HCT116 (cell line): Measurements from ENCODE around the gene EEF1B2. TPM values are rescaled to one million over a fixed set of nuclear protein-coding genes. Genes with fewer than 3 reads are reported as not detected.

Experiments used
- ATAC-seq: fragments of 200-7000 bp; cut with Tn5 transposase; 2 replicates; pipeline ENCODE4 v1.9.1; 2020; ENCODE audit warnings: mild to moderate bottlenecking, moderate library complexity
- BruUV-seq: library from RNA; stranded (reverse); fragments of 400-500 nt; replicated peaks from 2 replicates; lab custom pipeline; 2021; lab: Mats Ljungman, UMichigan
- CTCF ChIA-PET: fragments of 300-600 bp; sonication (Branson Sonifier 250); formaldehyde crosslinking; loops from one replicate; lab custom pipeline; 2021; ENCODE audit warnings: antibody characterized with exemption; lab: Charles Lee
- POLR2A ChIA-PET: fragments of 300-600, 350-600 bp; sonication (Branson Sonifier 250); formaldehyde crosslinking; loops from one replicate; lab custom pipeline; 2021; ENCODE audit warnings: antibody characterized with exemption; lab: Charles Lee
- RAD21 ChIA-PET, 2 experiments: fragments of 300-600 bp; sonication (Branson Sonifier 250); formaldehyde crosslinking; loops; one replicate each; lab custom pipeline; 2023; ENCODE audit warnings: low total read pairs in 2 of 2; ENCODE audit not compliant: uncharacterized antibody in 2 of 2, unreplicated experiment in 2 of 2, low non-redundant PET in 1 of 2; lab: Charles Lee
- DNase-seq: peaks from one replicate; pipeline ENCODE4 v3.0.0-alpha.2; 2010; ENCODE audit warnings: low read depth, low spot score
- H2AFZ ChIP-seq: fragments of 200-600 bp; shearing (Covaris generic), sonication (generic); 2 replicates; pipeline ENCODE4 v1.6.1; 2017; ENCODE audit warnings: low read depth, mixed run types, mixed read lengths, antibody characterized with exemption, low read length; ENCODE audit not compliant: poor library complexity, severe bottlenecking
- H3K27ac ChIP-seq: 2 replicates; pipeline ENCODE4 v1.5.1; 2012; ENCODE audit warnings: low read depth, low read length
- H3K27me3 ChIP-seq: fragments of 200-600 bp; sonication (generic); 2 replicates; pipeline ENCODE4 v1.6.1; 2016; ENCODE audit warnings: mixed run types, low read length, mixed read lengths; ENCODE audit not compliant: insufficient read depth
- H3K36me3 ChIP-seq, 2 experiments: fragments of 200-500 bp in 1 of 2; fragments of 200-600 bp in 1 of 2; sonication (Bioruptor generic) in 1 of 2; sonication (generic) in 1 of 2; 2 replicates each; pipeline versions ENCODE4 v1.5.1 to v1.6.1; 2014 to 2016; ENCODE audit warnings: low read length in 2 of 2, inconsistent platforms in 1 of 2, mixed read lengths in 1 of 2, mixed run types in 1 of 2; ENCODE audit not compliant: insufficient read depth in 2 of 2, control insufficient read depth in 1 of 2
- H3K4me1 ChIP-seq, 2 experiments: fragments of 200-600 bp in 1 of 2; sonication (generic) in 1 of 2; 2 replicates each; pipeline versions ENCODE4 v1.5.1 to v1.6.1; 2012 to 2017; ENCODE audit warnings: low read length in 2 of 2, inconsistent platforms in 1 of 2, mild to moderate bottlenecking in 1 of 2, mixed read lengths in 1 of 2, mixed run types in 1 of 2, moderate library complexity in 1 of 2; ENCODE audit not compliant: insufficient read depth in 2 of 2, control insufficient read depth in 1 of 2
- H3K4me2 ChIP-seq: fragments of 200-600 bp; sonication (generic); 2 replicates; pipeline ENCODE4 v1.6.1; 2017; ENCODE audit warnings: mixed run types, low read length, mixed read lengths
- H3K4me3 ChIP-seq, 2 experiments: fragments of 200-600 bp in 1 of 2; sonication (generic) in 1 of 2; replicated peaks in 1 of 2; 2 replicates each; pipeline ENCODE4 v1.5.1; 2011 to 2016; ENCODE audit warnings: low read length in 2 of 2, control low read depth in 1 of 2, low read depth in 1 of 2, mild to moderate bottlenecking in 1 of 2, mixed read lengths in 1 of 2, mixed run types in 1 of 2
- H3K79me2 ChIP-seq: fragments of 200-600 bp; sonication (generic); 2 replicates; pipeline ENCODE4 v1.6.1; 2017; ENCODE audit warnings: mild to moderate bottlenecking, mixed run types, low read length, moderate library complexity, mixed read lengths; ENCODE audit not compliant: insufficient read depth
- H3K9ac ChIP-seq: fragments of 200-600 bp; sonication (generic); 2 replicates; pipeline ENCODE4 v1.6.1; 2016; ENCODE audit warnings: low read length, mixed read lengths
- H3K9me2 ChIP-seq: fragments of 200-600 bp; sonication (generic), shearing (Covaris generic); 2 replicates; pipeline ENCODE4 v1.6.1; 2017; ENCODE audit warnings: mixed run types, mild to moderate bottlenecking, moderate library complexity; ENCODE audit not compliant: insufficient read depth
- H3K9me3 ChIP-seq, 2 experiments: fragments of 200-500 bp in 1 of 2; fragments of 200-600 bp in 1 of 2; sonication (Bioruptor generic) in 1 of 2; sonication (generic) in 1 of 2; 2 replicates each; pipeline ENCODE4 v1.6.1; 2014 to 2017; ENCODE audit warnings: low read length in 2 of 2, mixed read lengths in 2 of 2, inconsistent platforms in 1 of 2, low read depth in 1 of 2, mild to moderate bottlenecking in 1 of 2, mixed run types in 1 of 2, moderate library complexity in 1 of 2; ENCODE audit not compliant: control insufficient read depth in 1 of 2, insufficient read depth in 1 of 2
- H4K20me1 ChIP-seq: fragments of 200-600 bp; sonication (generic), shearing (Covaris generic); 2 replicates; pipeline ENCODE4 v1.6.1; 2017; ENCODE audit warnings: mixed run types, mild to moderate bottlenecking, moderate library complexity; ENCODE audit not compliant: insufficient read depth
- EZH2 ChIP-seq: fragments of 200-600 bp; sonication (generic); IDR thresholded peaks from 2 replicates; pipeline ENCODE4 v1.6.1; 2017; ENCODE audit warnings: antibody characterized with exemption, mixed run types
- JUND ChIP-seq: IDR thresholded peaks from 2 replicates; pipeline ENCODE4 v1.6.1; 2012
- REST ChIP-seq: IDR thresholded peaks from 2 replicates; pipeline ENCODE4 v1.6.1; 2012; ENCODE audit warnings: low read depth
- intact Hi-C: fragments of 100-400 bp; cut with micrococcal nuclease; formaldehyde crosslinking; loops from 2 replicates; pipeline ENCODE4 v1.10.0; 2022
- total RNA-seq: library from RNA; stranded (reverse); gene quantifications from one replicate; pipeline ENCODE4 v1.2.1, GENCODE V29; 2021; ENCODE audit not compliant: unreplicated experiment
- TF ChIP-seq, protein P1 (sequence below), 3 experiments: fragments of 200-600 bp in 1 of 3; sonication (generic) in 1 of 3; IDR thresholded peaks in 2 of 3; conservative IDR thresholded peaks in 1 of 3; 2 replicates each; pipeline ENCODE4 v1.5.1; 2012 to 2017; ENCODE audit warnings: low read depth in 2 of 3, low read length in 2 of 3, antibody characterized with exemption in 1 of 3, borderline replicate concordance in 1 of 3, control low read depth in 1 of 3, mild to moderate bottlenecking in 1 of 3, mixed read lengths in 1 of 3, mixed run types in 1 of 3, moderate library complexity in 1 of 3; ENCODE audit not compliant: insufficient read depth in 1 of 3

The EEF1B2 gene
- total RNA-seq, 1 experiment from 2014 or later: 985 TPM

GRCh38 chr2:206112108-206112507 lies 47.6 kb upstream of the EEF1B2 start:
- Histone ChIP-seq H3K27ac (no peak overlapping the region), H3K4me2 (no peak overlapping the region), H3K79me2 (no peaks in the 10 kb centered on the region), H3K27me3 (no peaks in the 10 kb centered on the region), H3K9ac (no peak overlapping the region), H4K20me1 (no peaks in the 10 kb centered on the region), H2AFZ (no peak overlapping the region), H3K36me3 (no peaks in the 10 kb centered on the region), H3K4me3 (no peak overlapping the region), H3K4me1 (no peaks in the 10 kb centered on the region), H3K9me3 (no peaks in the 10 kb centered on the region), H3K9me2 (no peaks in the 10 kb centered on the region)
- ATAC-seq (no peak), DNase-seq (no peak)
- TF ChIP-seq, protein P1, sequence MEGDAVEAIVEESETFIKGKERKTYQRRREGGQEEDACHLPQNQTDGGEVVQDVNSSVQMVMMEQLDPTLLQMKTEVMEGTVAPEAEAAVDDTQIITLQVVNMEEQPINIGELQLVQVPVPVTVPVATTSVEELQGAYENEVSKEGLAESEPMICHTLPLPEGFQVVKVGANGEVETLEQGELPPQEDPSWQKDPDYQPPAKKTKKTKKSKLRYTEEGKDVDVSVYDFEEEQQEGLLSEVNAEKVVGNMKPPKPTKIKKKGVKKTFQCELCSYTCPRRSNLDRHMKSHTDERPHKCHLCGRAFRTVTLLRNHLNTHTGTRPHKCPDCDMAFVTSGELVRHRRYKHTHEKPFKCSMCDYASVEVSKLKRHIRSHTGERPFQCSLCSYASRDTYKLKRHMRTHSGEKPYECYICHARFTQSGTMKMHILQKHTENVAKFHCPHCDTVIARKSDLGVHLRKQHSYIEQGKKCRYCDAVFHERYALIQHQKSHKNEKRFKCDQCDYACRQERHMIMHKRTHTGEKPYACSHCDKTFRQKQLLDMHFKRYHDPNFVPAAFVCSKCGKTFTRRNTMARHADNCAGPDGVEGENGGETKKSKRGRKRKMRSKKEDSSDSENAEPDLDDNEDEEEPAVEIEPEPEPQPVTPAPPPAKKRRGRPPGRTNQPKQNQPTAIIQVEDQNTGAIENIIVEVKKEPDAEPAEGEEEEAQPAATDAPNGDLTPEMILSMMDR (IDR thresholded peaks at IDR 0.05 in 2 of 3, conservative IDR thresholded peaks at IDR 0.05 in 1 of 3; ENCODE audit: borderline replicate concordance in 1 of 3, insufficient read depth in 1 of 3, low read depth in 2 of 3, low read length in 2 of 3): no peak
- TF ChIP-seq EZH2 (no peak), REST (no peak), JUND (no peak)
- POLR2A ChIA-PET: no interaction called here
- RAD21 ChIA-PET: no interaction called here
- CTCF ChIA-PET: no interaction called here
- intact Hi-C loops: no loop called here
- no TSS peak for BruUV-seq
